ENCODE results near the gene ARID4B.
"Not testable (repeated sequence)": the region's sequence is repeated elsewhere in the genome, so short reads cannot be mapped to it uniquely, and the experiment has no call there.

ARID4B gene

GRCh38 chr1:235295902-235296350 is 32.1 kb downstream of the ARID4B start:
- DNase-seq = no peak

- DNase-seq = no peak
Measured at GRCh38 chr1:235293322-235293942, 34.5 kb downstream of the ARID4B start.

GRCh38 chr1:235292790-235293189 is 35.2 kb downstream of the ARID4B start:
- DNase-seq = no peak

- no peak for DNase-seq
Measured at GRCh38 chr1:235291599-235292091, 36.3 kb downstream of the ARID4B start.

GRCh38 chr1:235290740-235291502 is 37.1 kb downstream of the ARID4B start:
- DNase-seq = no peak

GRCh38 chr1:235289859-235290739 is 37.9 kb downstream of the ARID4B start:
- DNase-seq = no peak

GRCh38 chr1:235287208-235287882 is 40.6 kb downstream of the ARID4B start:
- no peak for DNase-seq

GRCh38 chr1:235286667-235287066 is 41.3 kb downstream of the ARID4B start:
- DNase-seq = no peak

- DNase-seq = no peak
Measured at GRCh38 chr1:235284231-235284769, 43.7 kb downstream of the ARID4B start.

- not testable (repeated sequence) for DNase-seq
Measured at GRCh38 chr1:235283636-235284035, 44.3 kb downstream of the ARID4B start.

- no peak for DNase-seq
Measured at GRCh38 chr1:235280467-235280866, 47.5 kb downstream of the ARID4B start.

GRCh38 chr1:235279694-235280093 is 48.3 kb downstream of the ARID4B start:
- no peak for DNase-seq

- no peak for DNase-seq
Measured at GRCh38 chr1:235278915-235279292, 49.1 kb downstream of the ARID4B start.

- DNase-seq = no peak
Measured at GRCh38 chr1:235278233-235278914, 49.6 kb downstream of the ARID4B start.

- no peak for DNase-seq
Measured at GRCh38 chr1:235277709-235278108, 50.3 kb downstream of the ARID4B start.

- DNase-seq = no peak
Measured at GRCh38 chr1:235275836-235276235, 52.1 kb downstream of the ARID4B start.

- no peak for DNase-seq
Measured at GRCh38 chr1:235275223-235275622, 52.8 kb downstream of the ARID4B start.

- DNase-seq = no peak
Measured at GRCh38 chr1:235272851-235273250, 55.1 kb downstream of the ARID4B start.

GRCh38 chr1:235270625-235271024 is 57.4 kb downstream of the ARID4B start:
- DNase-seq = no peak

- not testable (repeated sequence) for DNase-seq
Measured at GRCh38 chr1:235269990-235270389, 58.0 kb downstream of the ARID4B start.

GRCh38 chr1:235268379-235269125 is 59.4 kb downstream of the ARID4B start:
- no peak for DNase-seq
